Uterus (tissue), 4 donors: ENCODE data around the gene ROCK1. TPM values are rescaled to one million over a fixed set of nuclear protein-coding genes. Genes with fewer than 3 reads are reported as not detected.
A peak's percentile ranks its signal among the peaks of the same experiment; 100 is the strongest.

Experiments
- DNase-seq, 2 donors: peaks; one replicate each; pipeline ENCODE4 v3.0.0-alpha.2; 2019 to 2020
- H3K27ac ChIP-seq, 2 donors: fragments of 200-600 bp; sonication (generic); 1 replicate in 1 of 2; 2 replicates in 1 of 2; pipeline ENCODE4 v1.5.1; 2016 to 2018
- H3K27me3 ChIP-seq, 2 donors: fragments of 200-600 bp; sonication (generic); one replicate each; pipeline ENCODE4 v1.5.1; 2018 to 2019; ENCODE audit warnings: control low read depth in 1 of 2
- H3K36me3 ChIP-seq, 2 donors: fragments of 200-600 bp; sonication (generic); one replicate each; pipeline ENCODE4 v1.5.1; 2019; ENCODE audit warnings: control low read depth in 1 of 2
- H3K4me1 ChIP-seq, 2 donors: fragments of 200-600 bp; sonication (generic); one replicate each; pipeline ENCODE4 v1.5.1; 2018 to 2019; ENCODE audit warnings: control low read depth in 1 of 2
- H3K4me3 ChIP-seq, 2 donors: fragments of 200-600 bp; sonication (generic); 1 replicate in 1 of 2; 2 replicates in 1 of 2; pipeline ENCODE4 v1.5.1; 2018 to 2019; ENCODE audit warnings: mild to moderate bottlenecking in 1 of 2
- H3K9me3 ChIP-seq, 2 donors: fragments of 200-600 bp; sonication (generic); one replicate each; pipeline ENCODE4 v1.5.1; 2019; ENCODE audit warnings: control low read depth in 1 of 2
- CTCF ChIP-seq, 4 experiments: fragments of 200-600 bp in 2 of 4; fragments of 450-650 bp in 2 of 4; sonication (generic) in 2 of 4; IDR thresholded peaks; one replicate each; pipeline ENCODE4 v1.5.1; 2016 to 2019; ENCODE audit warnings: antibody characterized with exemption in 4 of 4, mild to moderate bottlenecking in 2 of 4, moderate library complexity in 1 of 4
- POLR2A ChIP-seq, 2 donors: fragments of 450-650 bp; IDR thresholded peaks; one replicate each; pipeline ENCODE4 v1.6.1; 2016; ENCODE audit warnings: antibody characterized with exemption in 2 of 2, mild to moderate bottlenecking in 1 of 2, moderate library complexity in 1 of 2
- intact Hi-C: fragments of 100-400 bp; cut with DNase I; formaldehyde crosslinking; loops from one replicate; pipeline ENCODE4 v1.15.1; 2023; ENCODE audit warnings: low total_unique reads
- total RNA-seq, 4 donors: library from RNA; depleted of rRNA in 3 of 4; stranded (reverse); fragments of >200 nt in 3 of 4; gene quantifications; one replicate each; pipeline versions ENCODE4 v1.1.0 to v1.2.4, GENCODE V29; 2014 to 2023
- donor health status: DM: yes; HTN: yes; CAD: no.

ROCK1 gene
- total RNA-seq, 4 donors from 2014 or later = 25.6 to 93.8 (median 52.7) TPM

- intact Hi-C loops = no loop called here
- TF ChIP-seq CTCF (IDR thresholded peaks at IDR 0.05) (no peak), POLR2A (IDR thresholded peaks at IDR 0.05) (no peak)
These were observed 115.2 kb downstream of the ROCK1 start for GRCh38 chr18:20996418-20996817.

GRCh38 chr18:20988726-20989125 is 122.9 kb downstream of the ROCK1 start:
- Histone ChIP-seq H3K4me1 (no peaks in the 10 kb centered on the region), H3K27ac (no peak overlapping the region), H3K4me3 (no peak overlapping the region), H3K9me3 (no peaks in the 10 kb centered on the region), H3K27me3 (no peaks in the 10 kb centered on the region), H3K36me3 (no peaks in the 10 kb centered on the region)
- intact Hi-C loops = no loop called here
- TF ChIP-seq CTCF (IDR thresholded peaks at IDR 0.05) (no peak), POLR2A (IDR thresholded peaks at IDR 0.05) (no peak)
- DNase-seq = no peak

More at GRCh38 chr18:20996418-20996817, 115.2 kb downstream of the ROCK1 start:
- Histone ChIP-seq H3K27me3 (no peaks in the 10 kb centered on the region), H3K27ac (no peak overlapping the region), H3K4me1 (no peaks in the 10 kb centered on the region), H3K36me3 (no peaks in the 10 kb centered on the region), H3K4me3 (no peak overlapping the region), H3K9me3 (no peaks in the 10 kb centered on the region)
- DNase-seq = no peak

GRCh38 chr18:20975077-20975476 is 136.5 kb downstream of the ROCK1 start:
- H3K36me3 ChIP-seq = no peaks in the 10 kb centered on the region
- H3K4me3 ChIP-seq = no peak overlapping the region
- no peaks in the 10 kb centered on the region for H3K27me3 ChIP-seq
- H3K27ac ChIP-seq = no peak overlapping the region
- no peaks in the 10 kb centered on the region for H3K4me1 ChIP-seq
- DNase-seq = no peak
- no peaks in the 10 kb centered on the region for H3K9me3 ChIP-seq
- intact Hi-C loops = no loop called here
- TF ChIP-seq POLR2A (IDR thresholded peaks at IDR 0.05) (no peak), CTCF (IDR thresholded peaks at IDR 0.05) (no peak)

GRCh38 chr18:20971886-20972267 is 139.7 kb downstream of the ROCK1 start:
- DNase-seq = no peak
- Histone ChIP-seq H3K36me3 (no peaks in the 10 kb centered on the region), H3K9me3 (no peaks in the 10 kb centered on the region), H3K27ac (no peak overlapping the region), H3K4me1 (no peaks in the 10 kb centered on the region), H3K4me3 (no peak overlapping the region), H3K27me3 (no peaks in the 10 kb centered on the region)
- TF ChIP-seq POLR2A (IDR thresholded peaks at IDR 0.05) (no peak), CTCF (IDR thresholded peaks at IDR 0.05) (peak in 3 of 4 experiments; percentile 26 to 35 (median 30))
- intact Hi-C loops = no loop called here

- Histone ChIP-seq H3K27me3 (no peaks in the 10 kb centered on the region), H3K4me3 (no peak overlapping the region), H3K27ac (no peak overlapping the region), H3K4me1 (no peaks in the 10 kb centered on the region), H3K36me3 (no peaks in the 10 kb centered on the region), H3K9me3 (no peaks in the 10 kb centered on the region)
- no peak for DNase-seq
- TF ChIP-seq CTCF (IDR thresholded peaks at IDR 0.05) = no peak
- TF ChIP-seq POLR2A (IDR thresholded peaks at IDR 0.05) = no peak
- intact Hi-C loops = no loop called here
These were observed 144.8 kb downstream of the ROCK1 start for GRCh38 chr18:20966795-20967194.
